Measurements from ENCODE around the gene C19orf38.

The C19orf38 gene

DNA sequence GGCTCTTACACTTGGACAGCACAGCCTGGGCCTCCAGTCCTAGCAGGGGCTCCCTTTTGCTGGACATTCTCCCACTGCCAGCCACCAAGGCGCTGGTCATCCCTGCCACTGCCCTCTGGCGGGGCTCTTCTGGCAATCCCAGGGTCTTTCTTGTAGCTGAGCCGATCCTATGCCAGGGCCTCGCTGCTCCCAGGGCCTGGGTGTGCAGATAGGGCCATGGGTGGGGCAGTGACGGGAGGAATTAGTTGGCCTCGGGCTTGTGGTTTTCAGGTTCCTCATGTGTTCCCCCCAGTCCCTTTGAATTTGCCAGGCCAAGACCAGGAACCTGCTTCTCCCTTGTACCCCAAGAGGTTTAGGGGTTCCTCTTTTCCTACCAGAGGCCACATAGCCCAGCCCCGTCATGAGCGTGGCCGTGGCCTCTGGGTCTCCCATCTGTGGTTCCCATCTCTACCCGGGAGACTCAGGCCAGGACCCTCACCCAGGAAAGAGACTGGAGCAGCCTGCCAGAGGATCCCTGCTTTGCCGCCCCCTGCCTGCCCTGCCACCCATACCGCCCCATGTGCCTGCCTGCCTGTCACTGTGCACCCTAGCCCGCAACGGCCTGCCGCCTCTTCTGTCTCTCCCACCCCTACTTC, 38.4 kb upstream of the C19orf38 start:
- H3K27ac ChIP-seq (replicated peaks): peak overlapping the region; percentile 79

DNA sequence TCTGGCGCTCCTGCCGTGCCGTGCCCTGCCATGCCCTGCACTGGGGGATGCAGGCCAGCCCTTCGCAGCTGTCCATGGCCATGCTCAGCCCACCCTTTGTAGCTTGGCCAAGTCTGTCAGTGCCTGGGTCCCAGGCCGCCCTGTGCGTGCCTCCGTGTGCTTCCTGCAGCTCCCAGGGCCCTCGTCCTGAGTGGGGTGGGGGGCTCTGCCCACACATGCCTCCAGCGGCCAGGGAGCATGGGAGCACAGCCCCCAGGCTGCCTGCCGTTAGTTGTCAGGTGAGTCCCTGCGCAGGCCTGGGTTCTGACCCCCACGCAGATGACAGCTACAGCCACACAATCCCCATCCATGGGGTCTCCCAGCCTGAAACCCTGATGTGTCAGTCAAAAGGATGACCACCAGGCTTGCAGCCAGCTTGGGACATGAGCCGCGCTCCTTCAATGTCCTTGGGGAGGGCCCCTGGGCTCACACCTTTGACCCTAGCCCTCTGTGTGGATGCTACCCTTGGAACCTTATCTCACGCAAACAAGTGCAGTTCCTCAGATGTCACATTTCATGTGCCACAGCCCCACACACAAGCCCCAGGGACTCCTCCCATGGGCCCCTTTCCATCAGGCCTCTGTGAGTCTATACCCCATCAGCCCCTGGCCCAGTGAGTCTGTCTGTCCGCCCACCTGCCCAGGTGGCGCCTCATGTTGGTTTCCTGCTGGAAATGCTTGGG, 36.7 kb upstream of the C19orf38 start:
- Histone ChIP-seq H3K27ac (replicated peaks) (peak overlapping the region; percentile 89), H3K27me3 (ENCODE audit: insufficient read depth, poor library complexity, severe bottlenecking) (no peaks in the 10 kb centered on the region), H3K4me3 (replicated peaks; ENCODE audit: insufficient read depth, low read length) (no peak overlapping the region)
- TF ChIP-seq SPI1 (IDR thresholded peaks at IDR 0.05; ENCODE audit: borderline replicate concordance, low read depth): no peak
- TF ChIP-seq REST (IDR thresholded peaks at IDR 0.05; ENCODE audit: insufficient replicate concordance, low read depth): no peak
- no peak for TF ChIP-seq POLR2AphosphoS5 (IDR thresholded peaks at IDR 0.05; ENCODE audit: low read depth)
- DNase-seq (ENCODE audit: low read depth in 1 of 2, low spot score in 1 of 2): no peak

More for the DNA sequence above, 38.4 kb upstream of the C19orf38 start:
- H3K4me3 ChIP-seq (replicated peaks; ENCODE audit: insufficient read depth, low read length): no peak overlapping the region
- TF ChIP-seq REST (IDR thresholded peaks at IDR 0.05; ENCODE audit: insufficient replicate concordance, low read depth): no peak
- TF ChIP-seq, protein P1, sequence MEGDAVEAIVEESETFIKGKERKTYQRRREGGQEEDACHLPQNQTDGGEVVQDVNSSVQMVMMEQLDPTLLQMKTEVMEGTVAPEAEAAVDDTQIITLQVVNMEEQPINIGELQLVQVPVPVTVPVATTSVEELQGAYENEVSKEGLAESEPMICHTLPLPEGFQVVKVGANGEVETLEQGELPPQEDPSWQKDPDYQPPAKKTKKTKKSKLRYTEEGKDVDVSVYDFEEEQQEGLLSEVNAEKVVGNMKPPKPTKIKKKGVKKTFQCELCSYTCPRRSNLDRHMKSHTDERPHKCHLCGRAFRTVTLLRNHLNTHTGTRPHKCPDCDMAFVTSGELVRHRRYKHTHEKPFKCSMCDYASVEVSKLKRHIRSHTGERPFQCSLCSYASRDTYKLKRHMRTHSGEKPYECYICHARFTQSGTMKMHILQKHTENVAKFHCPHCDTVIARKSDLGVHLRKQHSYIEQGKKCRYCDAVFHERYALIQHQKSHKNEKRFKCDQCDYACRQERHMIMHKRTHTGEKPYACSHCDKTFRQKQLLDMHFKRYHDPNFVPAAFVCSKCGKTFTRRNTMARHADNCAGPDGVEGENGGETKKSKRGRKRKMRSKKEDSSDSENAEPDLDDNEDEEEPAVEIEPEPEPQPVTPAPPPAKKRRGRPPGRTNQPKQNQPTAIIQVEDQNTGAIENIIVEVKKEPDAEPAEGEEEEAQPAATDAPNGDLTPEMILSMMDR (IDR thresholded peaks at IDR 0.05; ENCODE audit: insufficient read depth, low read length): no peak
- TF ChIP-seq SPI1 (IDR thresholded peaks at IDR 0.05; ENCODE audit: borderline replicate concordance, low read depth): peak; percentile 95
- 0 out of 2 replicates have a peak, but pooled peaks have one; percentile 32 for TF ChIP-seq POLR2AphosphoS5 (IDR thresholded peaks at IDR 0.05; ENCODE audit: low read depth)
- no peaks in the 10 kb centered on the region for H3K27me3 ChIP-seq (ENCODE audit: insufficient read depth, poor library complexity, severe bottlenecking)
- peak; percentile 54 to 92 for DNase-seq (ENCODE audit: low read depth in 1 of 2, low spot score in 1 of 2)

DNA sequence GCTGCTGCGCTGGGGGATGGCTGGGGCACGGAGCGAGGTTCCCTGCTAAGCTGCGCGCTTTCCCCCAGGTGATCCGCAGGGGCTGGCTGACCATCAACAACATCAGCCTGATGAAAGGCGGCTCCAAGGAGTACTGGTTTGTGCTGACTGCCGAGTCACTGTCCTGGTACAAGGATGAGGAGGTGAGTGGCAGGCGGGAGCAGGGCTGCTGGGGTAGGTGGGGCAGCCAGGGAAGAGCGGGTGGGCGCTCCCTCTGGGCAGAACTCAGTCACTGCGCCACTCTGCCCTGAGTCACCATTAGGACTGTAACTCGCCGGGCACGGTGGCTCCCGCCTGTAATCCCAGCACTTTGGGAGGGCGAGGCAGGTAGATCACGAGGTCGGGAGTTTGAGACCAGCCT, 36.0 kb upstream of the C19orf38 start:
- TF ChIP-seq, protein P1 (IDR thresholded peaks at IDR 0.05; ENCODE audit: insufficient read depth, low read length): no peak
- no peak for TF ChIP-seq SPI1 (IDR thresholded peaks at IDR 0.05; ENCODE audit: borderline replicate concordance, low read depth)
- TF ChIP-seq GABPA (IDR thresholded peaks at IDR 0.05; ENCODE audit: low read depth): no peak
- no peak for TF ChIP-seq REST (IDR thresholded peaks at IDR 0.05; ENCODE audit: insufficient replicate concordance, low read depth)
- no peak for TF ChIP-seq POLR2AphosphoS5 (IDR thresholded peaks at IDR 0.05; ENCODE audit: low read depth)
- no peaks in the 10 kb centered on the region for H3K27me3 ChIP-seq (ENCODE audit: insufficient read depth, poor library complexity, severe bottlenecking)
- H3K4me3 ChIP-seq (replicated peaks; ENCODE audit: insufficient read depth, low read length): no peak overlapping the region
- peak overlapping the region; percentile 89 for H3K27ac ChIP-seq (replicated peaks)
- no peak for DNase-seq (ENCODE audit: low read depth in 1 of 2, low spot score in 1 of 2)

All from HL-60 (cell line).